Stimulated activated CD8-positive, alpha-beta memory T cell treated with anti-CD3 and anti-CD28 coated beads, Interleukin-12 subunit alpha, Interleukin-12 subunit beta, amount 100 ng/mL, for 24 hours (primary cell): ENCODE data around the gene NCR1.
"Not testable (repeated sequence)": the region's sequence is repeated elsewhere in the genome, so short reads cannot be mapped to it uniquely, and the experiment has no call there.

ENCODE experiments used
- DNase-seq: peaks from one replicate; pipeline ENCODE4 v3.0.0-alpha.2; 2020; ENCODE audit errors: extremely low read depth

Gene NCR1

DNA sequence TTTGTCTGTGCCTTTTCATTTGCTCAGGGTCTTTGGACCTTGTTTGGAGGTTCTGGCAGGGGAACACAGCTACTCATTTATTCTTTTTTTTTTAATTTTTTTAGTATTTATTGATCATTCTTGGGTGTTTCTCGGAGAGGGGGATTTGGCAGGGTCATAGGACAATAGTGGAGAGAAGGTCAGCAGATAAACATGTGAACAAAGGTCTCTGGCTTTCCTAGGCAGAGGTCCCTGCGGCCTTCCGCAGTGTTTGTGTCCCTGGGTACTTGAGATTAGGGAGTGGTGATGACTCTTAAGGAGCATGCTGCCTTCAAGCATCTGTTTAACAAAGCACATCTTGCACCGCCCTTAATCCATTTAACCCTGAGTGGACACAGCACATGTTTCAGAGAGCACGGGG lies 2.0 kb downstream of the NCR1 start:
- not testable (repeated sequence) for DNase-seq

DNA sequence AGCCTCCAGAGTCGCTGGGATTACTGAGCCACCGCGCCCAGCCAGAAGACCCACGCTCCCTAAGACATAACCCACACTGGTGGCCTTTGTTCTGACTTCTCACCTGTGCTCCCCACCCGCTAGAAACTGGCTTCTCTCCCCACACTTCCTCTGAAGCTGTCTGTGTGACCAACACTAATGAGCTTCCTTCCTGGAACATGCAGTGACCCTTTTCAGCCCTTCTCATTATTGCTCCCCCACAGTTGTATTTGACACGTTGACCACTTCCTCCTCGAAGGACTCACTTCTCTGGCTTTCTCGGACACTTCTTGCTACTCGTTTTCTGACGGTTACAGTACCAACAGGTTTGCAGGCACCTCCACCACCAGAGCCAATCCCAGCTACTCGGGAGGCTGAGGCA lies 10.9 kb downstream of the NCR1 start:
- no peak for DNase-seq

DNA sequence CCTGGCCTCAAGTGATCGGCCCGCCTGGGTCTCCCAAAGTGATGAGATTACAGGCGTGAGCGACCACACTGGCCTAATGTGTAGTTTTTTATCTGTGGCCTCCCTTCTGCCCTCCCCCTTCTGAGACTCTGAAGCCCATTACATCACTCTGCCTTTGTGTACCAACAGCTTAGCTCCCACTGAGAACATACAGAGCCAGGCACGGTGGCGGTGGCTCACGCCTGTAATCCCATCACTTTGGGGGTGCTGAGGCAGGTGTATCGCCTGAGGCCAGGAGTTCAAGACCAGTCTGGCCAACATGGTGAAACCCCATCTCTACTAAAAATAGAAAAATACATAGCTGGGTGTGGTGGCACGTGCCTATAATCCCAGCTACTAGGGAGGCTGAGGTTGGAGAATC lies 12.6 kb downstream of the NCR1 start:
- no peak for DNase-seq

DNA sequence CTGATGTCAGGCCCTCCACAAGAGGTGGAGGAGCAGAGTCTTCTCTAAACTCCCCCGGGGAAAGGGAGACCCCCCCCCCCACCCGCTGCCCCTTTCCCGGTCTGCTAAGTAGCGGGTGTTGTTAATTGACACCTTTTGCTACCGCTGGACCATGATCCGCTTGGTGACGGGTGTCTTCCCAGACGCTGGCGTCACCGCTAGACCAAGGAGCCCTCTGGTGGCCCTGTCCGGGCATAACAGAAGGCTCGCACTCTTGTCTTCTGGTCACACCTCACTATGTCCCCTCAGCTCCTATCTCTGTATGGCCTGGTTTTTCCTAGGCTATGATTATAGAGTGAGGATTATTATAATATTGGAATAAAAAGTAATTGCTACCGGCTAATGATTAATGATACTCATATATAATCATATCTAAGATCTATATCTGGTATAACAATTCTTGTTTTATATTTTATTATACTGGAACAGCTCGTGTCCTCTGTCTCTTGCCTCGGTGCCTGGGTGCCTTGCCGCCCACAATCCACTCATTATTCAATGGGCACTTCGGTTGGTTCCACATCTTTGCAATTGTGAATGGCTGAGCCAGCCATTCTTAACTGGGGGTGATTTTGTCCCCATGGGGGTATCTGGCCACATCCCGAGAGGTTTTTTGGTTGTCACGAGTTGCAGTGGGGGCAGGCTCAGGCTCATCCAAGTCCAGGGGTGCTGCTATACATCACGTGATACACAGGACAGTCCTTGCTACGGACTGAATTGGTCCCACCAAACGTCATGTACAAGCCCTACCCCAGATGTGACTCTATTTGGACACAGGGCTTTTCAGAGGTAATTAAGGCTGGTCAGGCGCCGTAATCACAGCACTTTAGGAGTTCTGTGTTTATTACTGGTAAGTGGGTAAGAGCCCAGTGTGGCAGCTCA lies 14.0 kb downstream of the NCR1 start:
- not testable (repeated sequence) for DNase-seq

DNA sequence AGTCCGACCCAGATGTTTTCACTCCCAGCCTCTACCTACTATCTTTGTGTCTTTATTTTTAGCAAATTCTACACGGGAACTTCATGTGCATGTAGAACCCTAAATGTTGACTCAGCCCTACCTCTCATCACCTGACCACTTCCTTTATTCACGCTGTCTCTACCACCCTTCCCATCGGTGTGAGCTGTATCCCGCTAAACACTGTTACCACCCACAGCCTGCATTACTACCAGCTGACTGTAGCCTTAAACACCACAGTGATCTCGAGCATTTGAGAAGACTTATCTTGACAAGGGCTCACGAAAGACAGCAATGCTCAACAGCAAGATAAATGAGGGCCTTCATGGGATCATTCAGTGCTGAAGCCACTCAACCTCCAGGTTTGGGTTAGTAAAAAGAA lies 15.1 kb downstream of the NCR1 start:
- no peak for DNase-seq

DNA sequence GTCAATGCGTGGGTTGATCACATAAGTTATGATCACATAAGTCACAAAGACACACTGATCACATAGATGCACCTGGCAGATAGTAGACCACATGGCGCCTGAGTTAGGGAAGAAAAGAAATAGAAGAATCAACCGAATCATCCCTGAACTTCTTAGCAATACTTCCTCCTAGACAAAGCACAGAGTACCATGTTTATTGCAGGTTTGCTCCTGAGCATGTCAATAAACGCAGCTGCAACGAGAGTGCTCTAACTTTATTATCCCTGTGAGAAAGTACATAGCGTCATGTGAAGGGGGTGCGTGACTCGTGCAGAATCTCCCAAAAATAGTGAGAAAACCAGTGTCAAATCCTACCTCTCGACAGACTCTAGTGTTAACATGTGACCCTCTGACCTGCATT lies 17.3 kb downstream of the NCR1 start:
- DNase-seq, result no peak

DNA sequence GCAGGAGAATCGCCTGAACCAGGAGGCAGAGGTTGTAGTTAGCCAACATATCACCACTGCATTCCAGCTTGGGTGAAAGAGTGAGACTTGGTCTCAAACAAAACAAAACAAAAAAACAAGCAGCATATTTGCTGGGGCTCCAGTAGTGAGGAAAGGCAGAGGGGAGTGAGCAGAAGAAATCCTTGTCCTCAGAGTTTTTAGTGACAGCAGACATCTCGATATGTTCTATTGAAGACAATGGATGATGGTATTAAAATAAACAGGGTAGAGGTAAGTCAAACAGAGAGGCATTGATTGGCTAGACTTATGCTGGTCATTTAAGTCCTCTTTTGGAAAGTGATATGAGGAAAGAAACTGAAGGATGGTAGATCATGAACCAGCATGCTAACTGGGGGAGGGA lies 22.4 kb downstream of the NCR1 start:
- DNase-seq, result no peak

DNA sequence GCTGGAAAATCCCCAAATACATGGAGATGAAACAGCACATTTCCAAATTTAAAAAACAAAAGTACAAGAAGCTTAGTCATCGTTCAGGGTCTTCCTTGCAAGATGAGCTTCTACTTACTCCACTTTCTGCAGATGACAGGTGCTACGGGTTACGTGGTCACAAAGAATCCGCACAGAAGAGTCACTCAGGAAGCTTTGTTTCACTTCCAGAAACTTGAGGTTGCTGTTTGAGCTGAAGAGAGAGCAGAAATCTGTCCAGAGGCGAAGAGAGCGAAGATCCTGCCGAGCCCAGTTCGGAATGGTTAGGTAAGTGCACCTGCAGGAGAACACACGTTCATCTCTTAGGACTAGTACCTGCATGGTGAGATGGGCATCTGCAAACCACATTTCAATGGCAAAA lies 32.0 kb downstream of the NCR1 start:
- DNase-seq, result no peak

DNA sequence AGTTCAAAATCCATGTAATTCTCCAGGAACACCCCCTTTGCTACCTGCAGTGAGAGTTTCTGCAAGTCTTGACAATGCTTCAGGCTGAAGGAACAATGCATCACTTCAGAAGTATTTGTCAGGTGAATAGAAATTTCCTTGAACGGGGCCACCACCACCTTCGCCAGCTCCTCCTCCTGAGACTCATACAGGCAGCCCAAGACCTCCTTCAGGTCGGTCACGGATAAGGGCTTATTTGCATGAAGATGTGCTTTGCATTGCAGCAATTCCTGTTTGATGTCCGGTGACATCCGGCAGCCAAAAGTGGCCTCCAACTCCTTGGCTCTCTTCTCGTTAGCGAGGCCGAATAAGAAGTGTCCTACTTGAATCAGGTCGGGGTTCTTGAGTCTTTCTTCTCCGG lies 33.0 kb downstream of the NCR1 start:
- no peak for DNase-seq

DNA sequence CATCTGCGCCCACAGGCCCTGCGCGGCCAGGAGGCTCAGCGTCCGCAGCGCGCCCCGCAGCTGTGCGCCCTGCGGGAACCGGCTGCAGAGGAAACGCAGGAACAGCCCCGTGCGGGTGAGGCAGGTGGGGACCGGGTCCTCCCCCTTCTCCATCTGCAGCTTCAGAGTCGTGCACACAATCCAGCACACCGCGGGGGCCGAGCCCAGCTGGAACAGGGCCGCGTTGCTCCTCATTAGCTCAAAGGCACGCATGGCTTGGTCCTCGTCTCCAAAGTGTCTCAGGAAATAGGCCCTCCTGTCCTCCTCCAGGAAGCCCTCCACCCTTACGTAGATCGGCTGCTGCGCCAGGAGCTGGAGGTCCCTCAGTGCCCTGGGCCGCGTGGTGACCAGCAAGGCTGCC lies 33.6 kb downstream of the NCR1 start:
- DNase-seq, result not testable (repeated sequence)

DNA sequence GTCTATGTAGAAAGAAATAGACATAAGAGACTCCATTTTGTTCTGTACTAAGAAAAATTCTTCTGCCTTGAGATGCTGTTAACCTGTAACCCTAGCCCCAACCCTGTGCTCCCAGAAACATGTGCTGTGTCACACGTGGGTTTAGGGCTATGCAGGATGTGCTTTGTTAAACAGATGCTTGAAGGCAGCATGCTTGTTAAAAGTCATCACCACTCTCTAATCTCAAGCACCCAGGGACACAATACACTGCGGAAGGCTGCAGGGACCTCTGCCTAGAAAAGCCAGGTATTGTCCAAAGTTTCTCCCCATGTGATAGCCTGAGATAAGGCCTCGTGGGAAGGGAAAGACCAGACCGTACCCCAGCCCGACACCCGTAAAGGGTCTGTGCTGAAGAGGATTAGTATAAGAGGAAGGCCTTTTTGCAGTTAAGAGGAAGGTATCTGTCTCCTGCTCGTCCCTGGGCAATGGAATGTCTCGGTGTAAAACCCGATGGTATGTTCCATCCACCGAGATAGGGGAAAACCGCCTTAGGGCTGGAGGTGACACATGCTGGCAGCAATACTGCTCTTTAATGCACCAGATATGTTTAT lies 37.9 kb downstream of the NCR1 start:
- DNase-seq, result not testable (repeated sequence)

DNA sequence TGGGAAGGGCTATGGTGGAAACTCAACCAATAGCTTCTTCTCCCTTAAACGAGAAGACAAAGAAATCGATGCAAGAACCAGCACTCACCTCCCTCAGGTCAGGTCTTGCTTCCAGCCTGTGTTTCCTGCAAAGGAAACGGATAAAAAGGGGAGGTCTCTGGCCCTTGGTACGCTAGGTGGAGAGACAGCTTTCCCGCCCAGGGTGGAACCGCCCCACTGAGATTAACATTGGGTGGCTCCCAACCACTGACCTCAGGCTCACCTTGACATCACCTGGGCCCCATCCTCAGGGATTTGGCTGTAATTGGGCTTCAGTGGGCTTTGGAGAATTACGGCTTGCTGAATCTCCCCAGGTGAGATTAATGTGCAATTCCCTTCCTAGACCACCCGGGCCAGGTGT lies 41.4 kb downstream of the NCR1 start, which contains the start of gene NLRP7:
TSS of gene NLRP7 (minus strand) at position 150 of the 400 bp plus-strand sequence.
- no peak for DNase-seq

DNA sequence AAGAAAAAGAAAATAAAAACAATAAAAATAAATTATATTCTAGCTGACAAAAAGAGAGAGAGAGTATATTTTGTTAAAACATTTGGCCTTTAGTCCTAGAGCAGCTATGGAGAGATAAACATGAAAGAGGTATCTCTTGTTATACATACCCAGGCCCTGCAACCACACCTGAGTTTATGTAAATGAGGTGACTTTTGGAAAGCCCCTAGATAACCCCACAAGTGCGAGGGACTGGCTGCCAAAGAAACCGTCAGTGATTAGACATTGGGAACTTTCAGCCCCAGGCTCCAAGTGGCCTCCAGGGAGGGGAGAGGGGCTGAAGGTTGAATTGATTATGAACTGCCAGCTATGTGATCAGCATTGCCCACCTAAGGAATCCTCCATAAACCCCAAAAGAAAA lies 43.5 kb downstream of the NCR1 start:
- no peak for DNase-seq

DNA sequence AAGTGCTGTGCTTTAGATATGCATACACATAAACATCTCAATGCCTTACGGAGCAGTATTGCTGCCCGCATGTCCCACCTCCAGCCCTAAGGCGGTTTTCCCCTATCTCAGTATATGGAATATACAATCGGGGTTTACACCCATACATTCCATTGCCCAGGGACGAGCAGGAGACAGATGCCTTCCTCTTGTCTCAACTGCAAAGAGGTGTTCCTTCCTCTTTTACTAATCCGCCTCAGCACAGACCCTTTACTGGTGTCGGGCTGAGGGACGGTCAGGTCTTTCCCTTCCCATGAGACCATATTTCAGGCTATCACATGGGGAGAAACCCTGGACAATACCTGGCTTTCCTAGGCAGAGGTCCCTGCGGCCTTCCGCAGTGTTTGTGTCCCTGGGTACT lies 44.6 kb downstream of the NCR1 start:
- DNase-seq, result not testable (repeated sequence)

DNA sequence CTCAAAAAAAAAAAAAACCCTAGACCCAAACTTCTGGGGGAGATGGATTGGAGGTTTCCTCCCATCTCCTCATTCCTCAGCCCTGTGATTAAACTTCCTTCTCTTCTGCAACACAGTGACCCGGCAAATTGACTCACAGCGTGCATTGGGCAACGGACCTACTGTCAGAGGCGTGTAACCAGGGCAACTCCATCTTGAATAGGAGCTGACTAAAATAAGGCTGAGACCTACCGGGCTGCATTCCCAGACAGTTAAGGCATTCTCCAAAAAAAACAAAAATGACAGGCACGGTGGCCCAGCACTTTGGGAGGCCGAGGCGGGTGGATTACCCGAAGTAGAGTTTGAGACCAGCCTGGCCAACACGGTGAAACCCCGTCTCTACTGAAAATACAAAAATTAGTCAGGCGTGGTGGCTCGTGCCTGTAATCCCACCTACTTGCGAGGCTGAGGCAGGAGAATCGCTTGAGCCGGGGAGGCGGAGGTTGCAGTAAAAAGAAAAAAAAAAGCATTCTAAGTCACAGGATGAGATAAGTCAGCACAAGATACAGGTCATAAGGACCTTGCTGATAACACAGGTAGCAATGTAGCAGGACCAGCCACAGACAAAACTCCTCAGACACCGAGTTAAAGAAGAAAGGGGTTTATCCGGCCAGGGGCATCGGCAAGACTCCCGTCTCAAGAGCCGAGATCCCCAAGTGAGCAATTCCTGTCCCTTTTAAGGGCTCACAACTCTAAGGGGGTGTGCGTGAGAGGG lies 46.8 kb downstream of the NCR1 start:
- DNase-seq, result no peak

DNA sequence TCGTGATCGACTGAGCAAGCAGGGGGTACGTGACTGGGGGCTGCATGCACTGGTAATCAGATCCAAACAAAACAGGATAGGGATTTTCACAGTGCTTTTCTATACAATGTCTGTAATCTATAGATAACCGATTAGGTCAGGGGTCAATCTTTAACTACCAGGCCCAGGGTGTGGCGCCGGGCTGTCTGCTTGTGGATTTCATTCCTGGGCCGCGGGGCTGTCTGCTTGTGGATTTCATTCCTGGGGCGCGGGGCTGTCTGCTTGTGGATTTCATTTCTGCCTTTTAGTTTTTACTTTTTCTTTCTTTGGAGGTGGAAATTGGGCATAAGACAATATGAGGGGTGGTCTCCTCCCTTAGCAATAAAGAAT lies 47.4 kb downstream of the NCR1 start:
- not testable (repeated sequence) for DNase-seq

DNA sequence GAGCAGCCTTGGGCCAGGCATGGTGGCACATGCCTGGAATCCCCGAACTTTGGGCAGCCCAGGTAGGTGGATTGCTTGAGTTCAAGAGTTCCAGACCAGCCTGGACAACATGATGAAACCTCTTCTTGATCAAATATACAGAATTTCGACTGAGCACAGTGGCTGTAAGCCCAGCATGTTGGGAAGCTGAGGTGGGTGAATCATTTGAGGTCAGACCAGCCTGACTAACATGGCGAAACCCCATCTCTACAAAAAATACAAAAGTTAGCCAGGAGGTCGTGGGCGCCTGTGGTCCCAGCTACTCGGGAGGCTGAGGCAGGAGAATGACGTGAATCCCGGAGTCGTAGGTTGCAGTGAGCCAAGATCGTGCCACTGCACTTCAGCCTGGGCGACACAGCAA lies 49.4 kb downstream of the NCR1 start:
- no peak for DNase-seq

DNA sequence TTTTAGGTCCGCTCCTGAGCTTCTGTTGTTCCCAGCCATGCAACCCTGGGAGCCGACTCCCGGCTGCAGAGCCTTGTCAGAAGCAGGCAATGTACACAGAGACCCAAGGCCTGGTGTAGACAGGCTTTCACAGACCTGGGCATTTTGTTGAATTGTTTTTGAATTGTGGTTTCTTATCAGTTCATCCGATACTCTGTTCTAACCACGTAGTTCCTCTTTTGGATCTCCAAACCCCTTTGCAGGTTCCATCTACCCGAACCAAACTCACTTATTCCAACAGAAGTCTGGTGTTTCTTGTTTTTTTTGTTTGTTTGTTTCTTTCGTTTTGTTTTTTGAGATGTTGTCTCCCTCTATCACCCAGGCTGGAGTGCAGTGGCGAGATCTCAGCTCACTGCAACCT lies 53.9 kb downstream of the NCR1 start:
- no peak for DNase-seq
